Measurements from ENCODE around the gene ARHGAP9.
"Not testable (repeated sequence)": the region's sequence is repeated elsewhere in the genome, so short reads cannot be mapped to it uniquely, and the experiment has no call there.

Gene ARHGAP9

GRCh38 chr12:57517187-57517586, 37.5 kb upstream of the ARHGAP9 start:
- no peak for DNase-seq

GRCh38 chr12:57516617-57517153, 37.0 kb upstream of the ARHGAP9 start:
- no peak for DNase-seq

GRCh38 chr12:57515934-57516541, 36.4 kb upstream of the ARHGAP9 start:
- no peak for DNase-seq

- no peak for DNase-seq
These were observed 35.8 kb upstream of the ARHGAP9 start for GRCh38 chr12:57515408-57515933.

GRCh38 chr12:57514720-57515407, 35.2 kb upstream of the ARHGAP9 start:
- DNase-seq, result no peak

GRCh38 chr12:57514246-57514645, 34.6 kb upstream of the ARHGAP9 start:
- not testable (repeated sequence) for DNase-seq

GRCh38 chr12:57513677-57514076, 34.0 kb upstream of the ARHGAP9 start:
- not testable (repeated sequence) for DNase-seq

- no peak for DNase-seq
These were observed 33.6 kb upstream of the ARHGAP9 start for GRCh38 chr12:57513266-57513665.

- no peak for DNase-seq
These were observed 33.0 kb upstream of the ARHGAP9 start for GRCh38 chr12:57512665-57513064.

- no peak for DNase-seq
These were observed 32.1 kb upstream of the ARHGAP9 start for GRCh38 chr12:57511588-57512325.

GRCh38 chr12:57511161-57511560, 31.5 kb upstream of the ARHGAP9 start:
- DNase-seq, result no peak

GRCh38 chr12:57507796-57508195, 28.1 kb upstream of the ARHGAP9 start:
- not testable (repeated sequence) for DNase-seq

GRCh38 chr12:57506541-57506940, 26.9 kb upstream of the ARHGAP9 start:
- DNase-seq, result not testable (repeated sequence)

- DNase-seq, result not testable (repeated sequence)
These were observed 22.8 kb upstream of the ARHGAP9 start for GRCh38 chr12:57502311-57502969.

- DNase-seq, result no peak
These were observed 20.5 kb upstream of the ARHGAP9 start for GRCh38 chr12:57500213-57500612.

GRCh38 chr12:57498571-57498970, 18.9 kb upstream of the ARHGAP9 start:
- no peak for DNase-seq

GRCh38 chr12:57498132-57498502, 18.5 kb upstream of the ARHGAP9 start:
- no peak for DNase-seq

- no peak for DNase-seq
These were observed 17.8 kb upstream of the ARHGAP9 start for GRCh38 chr12:57497223-57498131.

- DNase-seq, result no peak
These were observed 17.2 kb upstream of the ARHGAP9 start for GRCh38 chr12:57496822-57497221.

- not testable (repeated sequence) for DNase-seq
These were observed 15.5 kb upstream of the ARHGAP9 start for GRCh38 chr12:57495051-57495701.
